Measurements from ENCODE around the gene P2RX1. TPM values are rescaled to one million over a fixed set of nuclear protein-coding genes. Genes with fewer than 3 reads are reported as not detected.
"Not testable (repeated sequence)": the region's sequence is repeated elsewhere in the genome, so short reads cannot be mapped to it uniquely, and the experiment has no call there.

P2RX1 gene
- polyA plus RNA-seq, 1 experiment = 0.02 TPM

- no peak for DNase-seq (ENCODE audit: low read depth)
- TF ChIP-seq, protein P1, sequence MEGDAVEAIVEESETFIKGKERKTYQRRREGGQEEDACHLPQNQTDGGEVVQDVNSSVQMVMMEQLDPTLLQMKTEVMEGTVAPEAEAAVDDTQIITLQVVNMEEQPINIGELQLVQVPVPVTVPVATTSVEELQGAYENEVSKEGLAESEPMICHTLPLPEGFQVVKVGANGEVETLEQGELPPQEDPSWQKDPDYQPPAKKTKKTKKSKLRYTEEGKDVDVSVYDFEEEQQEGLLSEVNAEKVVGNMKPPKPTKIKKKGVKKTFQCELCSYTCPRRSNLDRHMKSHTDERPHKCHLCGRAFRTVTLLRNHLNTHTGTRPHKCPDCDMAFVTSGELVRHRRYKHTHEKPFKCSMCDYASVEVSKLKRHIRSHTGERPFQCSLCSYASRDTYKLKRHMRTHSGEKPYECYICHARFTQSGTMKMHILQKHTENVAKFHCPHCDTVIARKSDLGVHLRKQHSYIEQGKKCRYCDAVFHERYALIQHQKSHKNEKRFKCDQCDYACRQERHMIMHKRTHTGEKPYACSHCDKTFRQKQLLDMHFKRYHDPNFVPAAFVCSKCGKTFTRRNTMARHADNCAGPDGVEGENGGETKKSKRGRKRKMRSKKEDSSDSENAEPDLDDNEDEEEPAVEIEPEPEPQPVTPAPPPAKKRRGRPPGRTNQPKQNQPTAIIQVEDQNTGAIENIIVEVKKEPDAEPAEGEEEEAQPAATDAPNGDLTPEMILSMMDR (IDR thresholded peaks at IDR 0.05; ENCODE audit: insufficient read depth, low read depth, low read length) = no peak
Measured at GRCh38 chr17:3859940-3860339, 56.3 kb downstream of the P2RX1 start.

DNA sequence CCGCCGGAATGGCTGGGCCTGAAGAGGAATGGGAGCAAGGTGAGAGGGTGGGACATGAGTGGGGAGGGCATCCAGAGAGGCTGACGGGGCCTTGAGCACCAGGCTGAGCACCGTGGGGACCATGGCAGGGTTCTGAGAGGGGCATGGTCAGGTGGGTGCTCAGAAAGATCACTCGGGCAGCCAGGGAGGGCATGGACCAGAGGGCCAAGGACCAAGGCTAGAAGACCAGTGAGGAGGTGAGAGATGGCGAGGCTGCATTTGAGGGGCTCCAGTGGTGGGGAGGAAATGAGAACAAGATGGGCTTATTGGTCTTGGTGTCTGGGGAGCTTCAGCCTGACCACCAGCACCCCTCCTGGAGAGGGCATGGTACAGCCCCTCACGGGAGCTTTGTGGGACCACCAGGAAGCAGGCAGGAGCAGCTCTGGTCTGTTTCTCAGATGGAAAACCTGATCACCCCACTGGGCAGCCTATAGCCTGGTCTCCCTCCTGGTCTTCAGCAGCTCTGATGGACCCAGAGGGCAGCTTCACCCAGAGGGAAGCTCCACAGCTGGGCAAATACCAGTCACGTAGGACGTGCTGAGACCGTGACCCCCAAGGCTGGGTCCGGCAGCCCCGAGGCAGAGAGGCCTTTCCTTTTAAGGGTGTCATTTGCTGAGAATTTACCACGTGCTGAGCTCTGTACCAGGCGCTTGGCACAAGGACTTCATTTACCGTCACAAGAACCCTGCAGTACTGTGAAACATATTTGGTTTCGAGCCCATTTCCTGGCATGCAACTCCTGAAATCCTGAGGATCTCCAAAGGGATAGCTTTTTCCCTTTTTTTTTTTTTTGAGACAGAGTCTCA is 58.8 kb downstream of the P2RX1 start:
- TF ChIP-seq, protein P1 (IDR thresholded peaks at IDR 0.05; ENCODE audit: insufficient read depth, low read depth, low read length) = no peak
- no peak for DNase-seq (ENCODE audit: low read depth)
- no peak overlapping the region for H3K4me3 ChIP-seq (ENCODE audit: low read depth, low read length)
- ChIA-PET CTCF (interaction anchor here (1.2 to 2.9 kb wide), 5 partner anchors 11 to 120 kb away, joined by 3 to 14 read pairs (median 4); partner anchors contain the start of gene NCBP3), POLR2A (no interaction called here)
- H3K27me3 ChIP-seq (ENCODE audit: control insufficient read depth, insufficient read depth, low read length) = no peaks in the 10 kb centered on the region
- peaks cover 4% of the 10 kb centered on the region for H3K36me3 ChIP-seq (ENCODE audit: control insufficient read depth, insufficient read depth, low read length)

More at GRCh38 chr17:3859940-3860339, 56.3 kb downstream of the P2RX1 start:
- no peak overlapping the region for H3K4me3 ChIP-seq (ENCODE audit: low read depth, low read length)
- ChIA-PET POLR2A (no interaction called here), CTCF (interaction anchor here (1.4 to 3.2 kb wide), 4 partner anchors 9 to 122 kb away, joined by 4 to 12 read pairs (median 6); partner anchors contain the start of gene NCBP3)
- H3K36me3 ChIP-seq (ENCODE audit: control insufficient read depth, insufficient read depth, low read length) = peaks cover 4% of the 10 kb centered on the region
- H3K27me3 ChIP-seq (ENCODE audit: control insufficient read depth, insufficient read depth, low read length) = no peaks in the 10 kb centered on the region

DNA sequence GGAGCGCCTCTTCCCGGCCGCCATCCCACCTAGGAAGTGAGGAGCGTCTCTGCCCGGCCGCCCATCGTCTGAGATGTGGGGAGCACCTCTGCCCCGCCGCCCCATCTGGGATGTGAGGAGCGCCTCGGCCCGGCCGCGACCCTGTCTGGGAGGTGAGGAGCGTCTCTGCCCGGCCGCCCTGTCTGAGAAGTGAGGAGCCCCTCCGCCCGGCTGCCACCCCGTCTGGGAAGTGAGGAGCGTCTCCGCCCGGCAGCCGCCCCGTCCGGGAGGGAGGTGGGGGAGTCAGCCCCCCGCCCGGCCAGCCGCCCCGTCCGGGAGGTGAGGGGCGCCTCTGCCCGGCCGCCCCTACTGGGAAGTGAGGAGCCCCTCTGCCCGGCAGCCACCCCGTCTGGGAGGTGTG is 62.1 kb downstream of the P2RX1 start:
- H3K27me3 ChIP-seq (ENCODE audit: control insufficient read depth, insufficient read depth, low read length); H3K36me3 ChIP-seq (ENCODE audit: control insufficient read depth, insufficient read depth, low read length); H3K4me3 ChIP-seq (ENCODE audit: low read depth, low read length); DNase-seq (ENCODE audit: low read depth); CTCF ChIA-PET; POLR2A ChIA-PET: not testable (repeated sequence)

GRCh38 chr17:3852561-3852960 is 63.7 kb downstream of the P2RX1 start:
- POLR2A ChIA-PET = no interaction called here
- H3K27me3 ChIP-seq (ENCODE audit: control insufficient read depth, insufficient read depth, low read length) = peaks cover 2% of the 10 kb centered on the region; the same call in 1 of the 2 replicates
- TF ChIP-seq, protein P1 (IDR thresholded peaks at IDR 0.05; ENCODE audit: insufficient read depth, low read depth, low read length) = no peak
- no peaks in the 10 kb centered on the region for H3K36me3 ChIP-seq (ENCODE audit: control insufficient read depth, insufficient read depth, low read length)
- no peak overlapping the region for H3K4me3 ChIP-seq (ENCODE audit: low read depth, low read length)
- DNase-seq (ENCODE audit: low read depth) = no peak
- CTCF ChIA-PET = interaction anchor here (1.1 kb wide), 1 partner anchor 11 kb away, joined by 4 read pairs; no protein-coding TSS in a partner anchor

DNA sequence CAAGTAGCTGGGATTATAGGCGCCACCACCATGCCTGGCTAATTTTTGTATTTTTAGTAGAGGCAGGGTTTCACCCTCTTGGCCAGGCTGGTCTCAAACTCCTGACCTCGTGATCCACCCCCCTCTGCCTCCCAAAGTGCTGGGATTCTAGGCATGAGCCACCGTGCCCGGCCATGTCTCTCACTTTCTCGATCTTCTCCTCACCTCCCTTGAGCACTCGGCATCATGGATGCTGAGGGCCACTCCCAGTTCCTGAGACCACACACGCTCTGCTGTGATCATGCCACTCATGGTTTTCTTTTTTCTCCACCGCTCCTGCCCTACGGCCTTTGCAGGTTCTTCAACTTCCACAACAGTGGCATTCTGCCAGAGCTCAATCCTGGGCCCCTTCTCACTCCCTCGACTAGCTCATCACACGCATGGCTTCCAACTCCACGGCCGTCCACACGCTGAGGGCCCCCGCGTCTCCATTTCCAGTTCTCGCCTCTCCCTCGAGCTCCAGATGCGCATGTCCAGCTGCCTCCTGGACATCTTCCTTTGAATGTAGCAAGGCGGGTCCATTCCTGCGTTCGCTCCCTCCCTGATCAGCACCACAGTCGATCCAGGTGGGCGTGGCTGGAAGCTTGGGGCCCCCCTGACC is 64.7 kb downstream of the P2RX1 start:
- H3K27me3 ChIP-seq (ENCODE audit: control insufficient read depth, insufficient read depth, low read length) = peaks cover 2% of the 10 kb centered on the region; the same call in 1 of the 2 replicates
- DNase-seq (ENCODE audit: low read depth) = no peak
- ChIA-PET POLR2A (no interaction called here), CTCF (interaction anchor here (1.1 to 1.9 kb wide), 3 partner anchors 9 to 12 kb away, joined by 3 to 12 read pairs (median 4); no protein-coding TSS in a partner anchor)
- TF ChIP-seq, protein P1 (IDR thresholded peaks at IDR 0.05; ENCODE audit: insufficient read depth, low read depth, low read length) = no peak
- no peaks in the 10 kb centered on the region for H3K36me3 ChIP-seq (ENCODE audit: control insufficient read depth, insufficient read depth, low read length)
- H3K4me3 ChIP-seq (ENCODE audit: low read depth, low read length) = no peak overlapping the region

Data from BJ (cell line).